NCI-H1694 (cell line): ENCODE results near the gene TMEM272.

Experiments used
- DNase-seq: peaks from one replicate; lab custom pipeline; 2025; lab: John Stamatoyannopoulos, UW

TMEM272 gene

DNA sequence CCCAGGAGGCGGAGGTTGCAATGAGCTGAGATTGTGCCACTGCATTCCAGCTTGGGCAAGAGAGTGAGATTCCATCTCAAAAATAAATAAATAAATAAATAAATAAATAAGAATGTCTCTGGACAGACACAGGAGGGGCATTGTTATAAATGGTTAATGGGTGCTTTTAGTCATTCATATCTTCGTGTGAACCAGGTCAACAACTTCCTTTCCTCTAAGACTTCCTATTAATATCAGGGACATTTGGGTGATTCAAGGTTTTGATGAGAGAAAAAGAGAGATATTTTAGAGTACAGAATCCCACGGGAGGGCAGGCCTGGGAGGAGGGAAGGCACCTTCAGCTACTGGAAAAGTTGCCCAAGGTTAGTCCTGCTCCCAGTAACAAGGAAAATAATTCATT, 64.9 kb downstream of the TMEM272 start:
- DNase-seq, result no peak

- DNase-seq, result no peak
These were observed 66.6 kb downstream of the TMEM272 start for GRCh38 chr13:51778392-51778791.

- no peak for DNase-seq
These were observed 67.1 kb downstream of the TMEM272 start for GRCh38 chr13:51777921-51778320.

GRCh38 chr13:51776179-51776578, 68.8 kb downstream of the TMEM272 start:
- no peak for DNase-seq

GRCh38 chr13:51773515-51773914, 71.5 kb downstream of the TMEM272 start:
- DNase-seq, result no peak

DNA sequence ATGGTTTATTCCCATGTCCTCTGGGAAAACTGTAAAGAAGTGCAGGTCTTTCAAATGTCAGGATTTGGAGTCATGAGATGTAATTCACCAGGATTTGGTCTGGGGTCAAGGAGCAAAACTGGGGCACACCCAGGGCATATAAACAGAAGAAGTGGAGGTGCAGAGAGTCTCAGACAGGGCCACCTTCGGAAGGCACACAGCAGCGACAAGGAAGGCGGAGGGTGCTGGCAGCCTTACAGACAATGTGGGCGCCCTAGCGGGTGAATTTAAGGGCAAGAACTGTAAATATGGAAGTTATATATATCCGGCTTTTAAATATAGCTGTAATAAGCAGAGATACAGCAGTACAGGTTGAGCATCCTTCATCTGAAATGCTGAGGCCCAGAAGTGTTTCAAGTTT, 72.2 kb downstream of the TMEM272 start:
- DNase-seq, result no peak

DNA sequence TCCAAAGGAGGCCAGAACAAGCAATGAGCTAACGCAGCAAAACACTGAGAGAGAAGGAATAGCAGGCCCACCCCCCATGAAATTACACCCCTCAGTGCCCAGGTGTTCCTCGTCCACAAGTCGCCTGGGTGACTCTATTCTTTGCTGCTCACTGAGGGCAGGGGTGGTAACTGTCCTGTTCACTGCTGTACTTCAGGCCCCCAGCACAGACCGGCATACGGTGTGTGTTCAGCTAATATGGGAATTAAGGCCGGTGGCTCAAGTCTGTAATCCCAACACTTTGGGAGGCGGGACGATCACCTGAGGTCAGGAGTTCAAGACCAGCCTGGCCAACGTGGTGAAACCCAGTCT, 72.9 kb downstream of the TMEM272 start:
- no peak for DNase-seq

DNA sequence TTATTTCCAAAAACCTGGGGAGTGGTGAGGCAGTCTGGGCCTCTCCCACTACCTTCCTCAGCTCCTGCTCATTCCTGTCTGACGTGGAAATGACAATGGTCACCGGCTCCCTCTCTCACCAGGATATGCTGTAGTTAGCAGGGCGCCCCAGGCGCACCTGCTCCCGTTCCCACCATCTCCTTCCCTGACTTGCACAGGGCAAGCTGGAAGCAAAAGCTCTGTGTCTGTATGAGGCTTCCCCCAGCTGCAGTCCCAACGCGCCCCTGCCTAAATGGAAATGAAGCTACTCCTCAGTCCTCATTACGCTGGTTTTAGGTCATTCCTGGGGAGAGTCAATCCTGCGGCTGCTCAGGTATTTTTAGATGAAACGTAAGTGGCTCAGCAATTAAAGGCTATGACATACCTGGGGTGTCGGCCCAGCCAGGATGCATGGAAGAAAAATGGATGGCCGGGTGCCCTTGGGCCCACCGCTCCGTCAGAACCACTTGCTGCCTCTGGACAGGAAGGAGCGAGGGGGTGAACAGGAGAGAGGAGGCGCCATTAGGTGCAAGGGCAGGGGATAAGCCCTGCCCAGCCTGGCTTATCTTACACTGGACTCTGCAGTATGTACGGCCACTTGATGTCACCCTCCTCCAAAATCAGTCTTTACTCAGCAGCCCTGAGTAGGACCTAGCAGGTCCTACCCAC, 73.4 kb downstream of the TMEM272 start:
- no peak for DNase-seq

GRCh38 chr13:51770681-51771417, 74.1 kb downstream of the TMEM272 start:
- DNase-seq, result no peak

DNA sequence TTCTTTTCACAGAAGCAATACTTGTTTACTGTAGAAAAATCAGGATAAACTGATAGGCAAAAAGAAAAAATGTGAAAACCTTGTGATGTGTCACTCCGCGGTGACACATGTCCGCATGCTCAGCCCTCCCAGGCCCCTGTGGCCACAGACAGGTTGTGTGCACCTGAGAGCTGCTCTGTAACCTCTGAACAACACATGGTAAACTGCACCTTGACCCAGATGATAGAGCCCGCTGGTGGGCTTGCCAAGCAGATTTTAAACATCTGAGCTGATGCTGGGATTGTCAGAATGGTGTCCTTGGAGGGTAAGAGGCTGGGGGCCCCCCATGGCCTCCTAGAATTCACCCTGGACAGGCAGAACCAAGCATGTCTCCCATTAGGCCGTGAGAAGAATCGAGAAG, 74.8 kb downstream of the TMEM272 start:
- no peak for DNase-seq

DNA sequence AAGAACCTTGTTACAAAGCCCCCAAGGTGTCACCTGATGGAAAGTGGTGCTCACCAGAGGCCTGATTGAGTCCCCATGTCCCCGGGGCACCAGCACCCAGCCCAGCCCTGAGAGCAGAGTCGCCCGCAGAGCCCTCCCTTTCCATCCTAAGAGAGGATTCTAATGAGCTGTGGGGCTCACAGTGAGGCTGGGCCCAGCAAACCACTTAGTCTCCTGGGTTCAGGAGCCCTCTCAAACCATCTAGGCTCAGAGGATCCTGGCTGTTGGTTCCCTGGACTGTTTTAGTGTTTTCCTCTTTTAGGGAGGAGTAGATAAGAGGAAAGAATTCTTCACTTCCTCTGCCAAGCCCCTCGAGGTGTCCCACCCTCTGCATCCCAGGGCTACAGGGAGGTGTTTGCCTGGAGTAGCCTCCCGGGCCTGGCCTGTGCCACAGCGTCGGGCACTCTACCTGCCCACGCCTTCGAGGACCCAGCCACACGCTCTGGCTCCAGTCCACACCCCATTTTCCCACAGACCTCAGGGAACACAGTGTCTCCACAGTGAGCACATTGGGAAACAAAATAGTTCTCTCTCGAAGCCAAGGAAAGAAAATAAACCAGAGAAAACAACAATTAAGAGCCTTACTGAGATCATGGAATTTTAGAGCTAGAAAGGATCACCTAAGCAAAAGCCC, 75.4 kb downstream of the TMEM272 start:
- no peak for DNase-seq

DNA sequence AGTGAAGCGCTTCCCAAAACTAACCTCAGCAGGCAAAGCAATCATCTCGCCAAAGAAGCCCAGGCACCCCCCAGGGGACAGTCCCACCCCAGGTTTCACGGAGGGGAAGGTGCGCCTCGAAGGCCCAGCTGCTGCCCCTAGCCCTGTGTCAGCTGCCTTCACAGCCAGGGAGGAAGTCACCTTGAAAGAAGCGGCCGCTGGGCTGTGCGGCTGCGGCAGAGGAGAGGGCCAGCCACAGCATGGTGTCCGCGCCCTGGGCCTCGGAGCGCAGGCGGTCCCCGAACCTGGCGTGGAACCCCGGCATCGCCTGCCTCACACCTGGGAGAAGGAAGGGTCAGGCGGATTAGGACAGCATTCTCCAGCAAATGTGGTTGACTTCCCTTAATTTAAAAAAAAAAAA, 76.0 kb downstream of the TMEM272 start:
- no peak for DNase-seq

- no peak for DNase-seq
These were observed 76.5 kb downstream of the TMEM272 start for GRCh38 chr13:51768378-51768921.

DNA sequence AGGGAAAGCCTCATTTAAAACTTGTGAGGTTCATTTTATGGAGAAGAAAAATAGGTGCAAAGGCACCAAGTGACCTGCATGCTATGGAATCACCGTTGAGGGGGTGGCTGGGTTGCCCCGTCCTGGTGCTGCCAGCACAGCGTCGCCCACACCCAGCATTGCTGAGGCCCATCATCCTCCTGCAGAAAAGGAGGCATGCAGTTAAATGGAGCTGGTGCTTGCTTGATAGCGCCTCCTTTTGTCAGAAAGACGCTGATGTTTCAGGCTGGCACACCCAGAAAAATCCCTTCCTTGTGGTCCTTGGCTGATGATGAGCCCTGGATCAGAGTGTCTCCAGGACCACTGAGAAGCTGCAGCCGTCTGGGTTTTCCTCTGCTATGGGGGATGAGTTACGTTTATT, 77.9 kb downstream of the TMEM272 start:
- no peak for DNase-seq

DNA sequence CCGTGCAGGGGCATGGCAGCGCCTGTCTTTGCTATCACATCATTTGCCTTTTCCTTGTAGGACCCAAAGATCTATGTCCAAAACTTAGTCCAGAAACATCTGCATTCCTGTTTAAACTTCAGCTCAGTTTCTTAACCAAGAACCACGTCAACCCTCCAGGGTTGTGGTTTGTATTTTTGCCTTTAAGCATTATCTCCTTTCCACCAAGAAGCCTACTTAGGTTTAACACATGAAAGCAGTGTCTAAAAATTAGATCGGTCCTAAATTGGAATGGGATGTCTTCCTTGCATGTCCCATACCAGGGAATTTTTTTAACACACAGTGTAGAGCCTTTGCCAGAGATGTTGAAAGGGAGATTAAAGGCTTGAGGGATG, 79.8 kb downstream of the TMEM272 start:
- no peak for DNase-seq

DNA sequence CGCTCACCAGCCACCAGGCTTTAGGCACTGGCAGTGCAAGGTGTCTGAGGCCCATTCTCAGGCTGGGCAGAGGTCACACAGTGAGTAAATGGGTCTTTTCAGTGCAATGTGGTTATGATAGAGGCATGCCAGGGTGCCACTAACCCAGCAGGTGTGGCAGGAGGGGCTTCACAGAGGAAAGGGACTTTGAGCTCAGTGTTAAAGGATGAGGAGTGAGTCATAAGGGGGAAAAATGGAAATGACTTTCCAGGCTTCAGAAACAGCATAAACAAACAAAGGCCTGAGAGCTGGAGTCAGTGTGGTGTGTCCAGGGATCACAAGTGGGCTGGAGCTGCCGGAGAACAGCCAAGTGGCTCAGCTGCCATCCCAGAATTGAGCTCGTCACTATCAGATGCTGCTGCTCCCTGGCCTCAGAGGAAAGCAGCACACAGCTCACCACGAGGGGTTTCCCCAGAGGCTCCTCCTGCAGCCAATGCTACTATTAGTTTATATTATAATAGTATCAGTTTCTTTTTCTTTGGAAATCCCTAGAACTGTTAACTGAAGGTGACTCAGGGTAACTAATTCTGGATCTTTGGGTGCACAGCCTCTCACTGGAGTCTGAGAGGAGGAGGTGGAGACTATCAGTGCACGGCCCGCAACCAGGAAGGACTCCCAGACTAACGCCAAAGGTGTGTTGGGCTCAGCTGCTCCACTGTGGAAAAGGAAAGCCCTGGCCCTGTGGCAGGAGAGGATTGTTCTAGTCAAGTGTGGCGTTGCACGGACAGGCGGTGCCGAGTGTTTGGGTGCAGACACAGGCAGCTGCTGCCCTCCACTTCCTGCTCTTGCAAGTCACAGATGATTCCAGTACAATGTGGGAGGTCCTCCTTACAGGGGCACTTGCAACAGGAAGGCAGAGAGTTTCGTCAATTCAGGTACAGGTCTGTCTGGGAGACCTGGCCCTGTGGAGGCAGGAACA, 80.5 kb downstream of the TMEM272 start:
- no peak for DNase-seq

DNA sequence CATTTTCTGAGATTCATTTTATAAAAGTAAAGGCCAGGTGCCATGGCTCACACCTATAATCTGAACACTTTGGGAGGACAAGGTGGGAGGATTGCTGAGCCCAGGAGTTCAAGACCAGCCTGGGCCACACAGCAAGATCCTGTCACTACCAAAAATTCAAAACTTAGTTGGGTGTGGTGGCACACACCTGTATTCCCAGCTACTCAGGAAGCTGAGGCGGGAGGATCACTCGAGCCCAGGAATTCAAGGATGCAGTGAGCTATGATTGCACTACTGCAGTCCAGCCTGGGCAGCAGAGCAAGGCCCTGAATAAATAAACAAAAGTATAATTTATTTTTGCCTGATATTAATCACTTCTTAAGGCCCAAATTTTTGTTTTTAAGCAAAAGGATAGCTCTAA, 81.5 kb downstream of the TMEM272 start:
- DNase-seq, result no peak
